Trophoblast cell (in vitro differentiated cells and primary cell): ENCODE results near the gene RNF103.
A peak's percentile ranks its signal among the peaks of the same experiment; 100 is the strongest.

Experiments used
- DNase-seq, 2 donors: peaks; one replicate each; pipeline ENCODE4 v3.0.0-alpha.2; 2016
- H2AFZ ChIP-seq: 2 replicates; pipeline ENCODE4 v1.6.1; 2013; ENCODE audit warnings: low read length, moderate library complexity, mild to moderate bottlenecking; ENCODE audit not compliant: insufficient read depth, poor library complexity
- H2AK5ac ChIP-seq: 2 replicates; pipeline ENCODE4 v1.6.1; 2013; ENCODE audit warnings: mild to moderate bottlenecking, low read length
- H2BK120ac ChIP-seq: 2 replicates; pipeline ENCODE4 v1.6.1; 2013; ENCODE audit warnings: low read length, mild to moderate bottlenecking, moderate library complexity; ENCODE audit not compliant: insufficient read depth, poor library complexity
- H2BK12ac ChIP-seq: 2 replicates; pipeline ENCODE4 v1.6.1; 2013; ENCODE audit warnings: mild to moderate bottlenecking, low read length, moderate library complexity
- H2BK5ac ChIP-seq: 2 replicates; pipeline ENCODE4 v1.6.1; 2013; ENCODE audit warnings: low read length, low read depth, moderate library complexity, mild to moderate bottlenecking; ENCODE audit not compliant: poor library complexity
- H3K14ac ChIP-seq: 2 replicates; pipeline ENCODE4 v1.6.1; 2013; ENCODE audit warnings: mild to moderate bottlenecking, low read length
- H3K18ac ChIP-seq: 2 replicates; pipeline ENCODE4 v1.6.1; 2013; ENCODE audit warnings: mild to moderate bottlenecking, low read length
- H3K23ac ChIP-seq: 2 replicates; pipeline ENCODE4 v1.6.1; 2013; ENCODE audit warnings: low read length
- H3K27ac ChIP-seq: 2 replicates; pipeline ENCODE4 v1.5.1; 2013; ENCODE audit warnings: low read depth, mild to moderate bottlenecking, inconsistent platforms, low read length, moderate library complexity
- H3K27me3 ChIP-seq: 2 replicates; pipeline ENCODE4 v1.6.1; 2013; ENCODE audit warnings: inconsistent platforms, mild to moderate bottlenecking, low read length, moderate library complexity; ENCODE audit not compliant: insufficient read depth
- H3K36me3 ChIP-seq, 2 experiments: 1 replicate in 1 of 2; 2 replicates in 1 of 2; pipeline ENCODE4 v1.6.1; 2013; ENCODE audit warnings: low read length in 2 of 2, mild to moderate bottlenecking in 2 of 2, moderate library complexity in 1 of 2; ENCODE audit not compliant: insufficient read depth in 2 of 2, control insufficient read depth in 1 of 2
- H3K4ac ChIP-seq: 2 replicates; pipeline ENCODE4 v1.6.1; 2013; ENCODE audit warnings: low read depth, mild to moderate bottlenecking, low read length, moderate library complexity
- H3K4me1 ChIP-seq, 2 experiments: 1 replicate in 1 of 2; 2 replicates in 1 of 2; pipeline ENCODE4 v1.6.1; 2013; ENCODE audit warnings: low read length in 2 of 2, mild to moderate bottlenecking in 2 of 2, moderate library complexity in 1 of 2; ENCODE audit not compliant: insufficient read depth in 2 of 2, control insufficient read depth in 1 of 2
- H3K4me2 ChIP-seq: 2 replicates; pipeline ENCODE4 v1.6.1; 2013; ENCODE audit warnings: inconsistent platforms, mild to moderate bottlenecking, low read length, moderate library complexity
- H3K4me3 ChIP-seq: 2 replicates; pipeline ENCODE4 v1.5.1; 2013; ENCODE audit warnings: mild to moderate bottlenecking, low read depth, low read length, inconsistent platforms
- H3K79me1 ChIP-seq: one replicate; pipeline ENCODE4 v1.6.1; 2013; ENCODE audit warnings: low read length
- H3K79me2 ChIP-seq: 2 replicates; pipeline ENCODE4 v1.6.1; 2013; ENCODE audit warnings: low read length, mild to moderate bottlenecking; ENCODE audit not compliant: control insufficient read depth, insufficient read depth, poor library complexity
- H3K9ac ChIP-seq: 2 replicates; pipeline ENCODE4 v1.6.1; 2013; ENCODE audit warnings: mild to moderate bottlenecking, low read length
- H3K9me3 ChIP-seq: 2 replicates; pipeline ENCODE4 v1.6.1; 2013; ENCODE audit warnings: low read depth, mild to moderate bottlenecking, control low read depth, inconsistent platforms, low read length; ENCODE audit not compliant: insufficient read depth
- H4K12ac ChIP-seq: 2 replicates; pipeline ENCODE4 v1.6.1; 2013; ENCODE audit warnings: low read depth, mild to moderate bottlenecking, low read length, moderate library complexity
- H4K8ac ChIP-seq: 2 replicates; pipeline ENCODE4 v1.6.1; 2013; ENCODE audit warnings: low read depth, mild to moderate bottlenecking, low read length, moderate library complexity
- H4K91ac ChIP-seq: one replicate; pipeline ENCODE4 v1.6.1; 2013; ENCODE audit warnings: low read depth, mild to moderate bottlenecking, low read length, moderate library complexity
- WGBS: extraction: QIAGEN DNeasy Blood & Tissue Kit; methylation state at CpG from one replicate; pipeline ENCODE4 v1.1.7; 2013; ENCODE audit warnings: missing lambda C conversion rate; ENCODE audit not compliant: insufficient read length, insufficient coverage; ENCODE audit errors: extremely low coverage; 5-methylcytosine and 5-hydroxymethylcytosine counted together

RNF103 gene

GRCh38 chr2:86632672-86633071 lies 9.0 kb upstream of the RNF103 start:
- no peak overlapping the region for H4K12ac ChIP-seq
- H3K36me3 ChIP-seq, result no peaks in the 10 kb centered on the region
- H4K91ac ChIP-seq, result no peak overlapping the region
- no peak overlapping the region for H3K23ac ChIP-seq
- no CpG with 5 or more reads among the region's 2 CpGs for WGBS
- no peak overlapping the region for H2AFZ ChIP-seq
- no peak overlapping the region for H2AK5ac ChIP-seq
- H4K8ac ChIP-seq, result no peak overlapping the region
- no peak overlapping the region for H2BK12ac ChIP-seq
- H2BK5ac ChIP-seq, result no peak overlapping the region
- no peak overlapping the region for H3K9ac ChIP-seq
- DNase-seq, result no peak
- no peak overlapping the region for H2BK120ac ChIP-seq
- H3K18ac ChIP-seq, result no peak overlapping the region
- H3K4me1 ChIP-seq, result peaks cover 3 to 5% of the 10 kb centered on the region in 2 experiments
- no peak overlapping the region for H3K4me3 ChIP-seq
- no peak overlapping the region for H3K4me2 ChIP-seq
- no peak overlapping the region for H3K4ac ChIP-seq
- no peaks in the 10 kb centered on the region for H3K9me3 ChIP-seq
- H3K79me2 ChIP-seq, result no peaks in the 10 kb centered on the region
- H3K79me1 ChIP-seq, result peaks cover 4% of the 10 kb centered on the region
- H3K27ac ChIP-seq, result no peak overlapping the region
- H3K27me3 ChIP-seq, result no peaks in the 10 kb centered on the region
- H3K14ac ChIP-seq, result no peak overlapping the region

- Histone ChIP-seq H3K4me3 (no peak overlapping the region), H4K12ac (no peak overlapping the region), H3K18ac (no peak overlapping the region), H2BK120ac (no peak overlapping the region), H2BK5ac (no peak overlapping the region), H4K8ac (no peak overlapping the region), H3K36me3 (no peaks in the 10 kb centered on the region), H3K79me1 (peaks cover 4% of the 10 kb centered on the region), H2AFZ (no peak overlapping the region), H4K91ac (no peak overlapping the region), H2AK5ac (no peak overlapping the region), H3K4ac (no peak overlapping the region), H3K4me2 (no peak overlapping the region), H3K27me3 (no peaks in the 10 kb centered on the region), H3K9me3 (no peaks in the 10 kb centered on the region), H3K14ac (no peak overlapping the region), H3K4me1 (peaks cover 3 to 5% of the 10 kb centered on the region in 2 experiments), H3K23ac (no peak overlapping the region), H3K27ac (no peak overlapping the region), H3K79me2 (no peaks in the 10 kb centered on the region), H3K9ac (no peak overlapping the region), H2BK12ac (no peak overlapping the region)
- peak in 1 of 2 donors; percentile 30 for DNase-seq
- WGBS, result no CpG with 5 or more reads among the region's 10 CpGs
These were observed 8.3 kb upstream of the RNF103 start for GRCh38 chr2:86631846-86632485.

- no CpG with 5 or more reads among the region's 3 CpGs for WGBS
- Histone ChIP-seq H4K12ac (no peak overlapping the region), H3K14ac (no peak overlapping the region), H3K23ac (no peak overlapping the region), H3K36me3 (no peaks in the 10 kb centered on the region), H3K79me2 (peaks cover 2% of the 10 kb centered on the region), H2BK12ac (no peak overlapping the region), H3K79me1 (peaks cover 11% of the 10 kb centered on the region), H2BK120ac (no peak overlapping the region), H2AK5ac (no peak overlapping the region), H3K9ac (no peak overlapping the region), H4K91ac (no peak overlapping the region), H3K27ac (no peak overlapping the region), H3K4me1 (peaks cover 7% of the 10 kb centered on the region in 2 experiments), H3K9me3 (no peaks in the 10 kb centered on the region), H2AFZ (no peak overlapping the region), H3K4ac (no peak overlapping the region), H3K4me2 (no peak overlapping the region), H3K27me3 (no peaks in the 10 kb centered on the region), H4K8ac (no peak overlapping the region), H2BK5ac (no peak overlapping the region), H3K18ac (no peak overlapping the region), H3K4me3 (no peak overlapping the region)
- DNase-seq, result no peak
These were observed 4.4 kb upstream of the RNF103 start for GRCh38 chr2:86628091-86628522.

GRCh38 chr2:86627550-86627949 lies 3.9 kb upstream of the RNF103 start:
- no peak for DNase-seq
- WGBS, result no CpG with 5 or more reads among the region's 3 CpGs
- H2BK120ac ChIP-seq, result no peak overlapping the region

More at GRCh38 chr2:86627550-86627949, 3.9 kb upstream of the RNF103 start:
- no peaks in the 10 kb centered on the region for H3K36me3 ChIP-seq
- peaks cover 7% of the 10 kb centered on the region in 2 experiments for H3K4me1 ChIP-seq
- no peaks in the 10 kb centered on the region for H3K27me3 ChIP-seq
- H3K4me3 ChIP-seq, result no peak overlapping the region
- H3K14ac ChIP-seq, result no peak overlapping the region
- H3K9me3 ChIP-seq, result no peaks in the 10 kb centered on the region
- no peak overlapping the region for H2AFZ ChIP-seq
- no peak overlapping the region for H4K8ac ChIP-seq
- H3K18ac ChIP-seq, result no peak overlapping the region
- H4K91ac ChIP-seq, result no peak overlapping the region
- H2AK5ac ChIP-seq, result no peak overlapping the region
- H3K4me2 ChIP-seq, result no peak overlapping the region
- no peak overlapping the region for H4K12ac ChIP-seq
- H3K4ac ChIP-seq, result no peak overlapping the region
- no peak overlapping the region for H3K23ac ChIP-seq
- H3K79me1 ChIP-seq, result peaks cover 13% of the 10 kb centered on the region
- H3K9ac ChIP-seq, result no peak overlapping the region
- no peak overlapping the region for H3K27ac ChIP-seq
- no peak overlapping the region for H2BK12ac ChIP-seq
- no peak overlapping the region for H2BK5ac ChIP-seq
- H3K79me2 ChIP-seq, result peaks cover 6% of the 10 kb centered on the region
